ENCODE measurements around the gene ZNF414. TPM values are rescaled to one million over a fixed set of nuclear protein-coding genes. Genes with fewer than 3 reads are reported as not detected.

The ZNF414 gene
- total RNA-seq, 1 donor from 2014 or later, result 5.2 TPM

DNA sequence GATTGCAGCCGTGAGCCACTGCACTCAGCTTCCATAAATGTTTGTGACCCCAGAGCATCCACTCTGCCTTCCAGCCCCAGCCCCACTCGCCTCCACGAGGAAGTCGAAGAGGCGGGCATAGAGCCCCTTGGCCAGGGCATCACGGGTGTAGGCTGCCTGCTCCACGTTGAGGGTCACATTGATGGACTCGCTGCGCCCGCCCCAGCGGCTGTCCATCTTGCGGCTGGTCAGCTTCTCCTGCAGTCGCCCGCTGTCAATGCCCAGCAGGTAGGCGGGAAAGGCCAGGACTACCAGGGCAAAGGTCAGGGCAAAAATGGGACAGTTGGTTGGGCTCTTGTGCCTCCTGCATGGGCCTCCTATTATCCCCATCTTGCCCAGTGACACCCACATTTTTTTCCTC is 36.1 kb upstream of the ZNF414 start:
- H3K27me3 ChIP-seq (ENCODE audit: control insufficient read depth, insufficient read depth, low read length), result no peaks in the 10 kb centered on the region
- DNase-seq (ENCODE audit: low read depth), result no peak
- no peak overlapping the region for H3K4me3 ChIP-seq (ENCODE audit: low read depth, low read length)
- H3K36me3 ChIP-seq (ENCODE audit: control insufficient read depth, insufficient read depth, low read length), result no peaks in the 10 kb centered on the region
- TF ChIP-seq, protein P1, sequence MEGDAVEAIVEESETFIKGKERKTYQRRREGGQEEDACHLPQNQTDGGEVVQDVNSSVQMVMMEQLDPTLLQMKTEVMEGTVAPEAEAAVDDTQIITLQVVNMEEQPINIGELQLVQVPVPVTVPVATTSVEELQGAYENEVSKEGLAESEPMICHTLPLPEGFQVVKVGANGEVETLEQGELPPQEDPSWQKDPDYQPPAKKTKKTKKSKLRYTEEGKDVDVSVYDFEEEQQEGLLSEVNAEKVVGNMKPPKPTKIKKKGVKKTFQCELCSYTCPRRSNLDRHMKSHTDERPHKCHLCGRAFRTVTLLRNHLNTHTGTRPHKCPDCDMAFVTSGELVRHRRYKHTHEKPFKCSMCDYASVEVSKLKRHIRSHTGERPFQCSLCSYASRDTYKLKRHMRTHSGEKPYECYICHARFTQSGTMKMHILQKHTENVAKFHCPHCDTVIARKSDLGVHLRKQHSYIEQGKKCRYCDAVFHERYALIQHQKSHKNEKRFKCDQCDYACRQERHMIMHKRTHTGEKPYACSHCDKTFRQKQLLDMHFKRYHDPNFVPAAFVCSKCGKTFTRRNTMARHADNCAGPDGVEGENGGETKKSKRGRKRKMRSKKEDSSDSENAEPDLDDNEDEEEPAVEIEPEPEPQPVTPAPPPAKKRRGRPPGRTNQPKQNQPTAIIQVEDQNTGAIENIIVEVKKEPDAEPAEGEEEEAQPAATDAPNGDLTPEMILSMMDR (IDR thresholded peaks at IDR 0.05; ENCODE audit: insufficient read depth, low read length, poor library complexity, severe bottlenecking), result no peak

DNA sequence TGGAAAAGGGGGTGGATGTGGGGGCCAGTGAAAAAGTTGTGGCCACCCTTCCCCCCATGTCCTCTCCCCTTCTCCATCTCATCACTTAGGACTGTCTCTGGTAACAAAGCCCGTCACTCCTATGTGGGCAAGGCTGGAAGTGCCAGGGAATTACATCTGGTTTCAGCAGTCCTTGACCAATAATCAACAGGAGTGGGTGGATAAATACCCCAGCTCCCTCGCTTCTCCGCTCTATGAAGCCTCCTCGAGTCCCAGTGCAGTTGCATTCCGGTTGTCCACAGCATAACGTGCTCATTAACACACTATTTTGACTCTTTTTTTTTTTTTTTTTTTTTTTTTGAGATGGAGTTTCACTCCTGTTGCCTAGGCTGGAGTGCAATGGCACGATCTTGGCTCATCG is 31.8 kb upstream of the ZNF414 start:
- Histone ChIP-seq H3K27me3 (ENCODE audit: control insufficient read depth, insufficient read depth, low read length) (no peaks in the 10 kb centered on the region), H3K36me3 (ENCODE audit: control insufficient read depth, insufficient read depth, low read length) (no peaks in the 10 kb centered on the region), H3K4me3 (ENCODE audit: low read depth, low read length) (no peak overlapping the region)
- DNase-seq (ENCODE audit: low read depth), result no peak
- TF ChIP-seq, protein P1 (IDR thresholded peaks at IDR 0.05; ENCODE audit: insufficient read depth, low read length, poor library complexity, severe bottlenecking), result no peak

DNA sequence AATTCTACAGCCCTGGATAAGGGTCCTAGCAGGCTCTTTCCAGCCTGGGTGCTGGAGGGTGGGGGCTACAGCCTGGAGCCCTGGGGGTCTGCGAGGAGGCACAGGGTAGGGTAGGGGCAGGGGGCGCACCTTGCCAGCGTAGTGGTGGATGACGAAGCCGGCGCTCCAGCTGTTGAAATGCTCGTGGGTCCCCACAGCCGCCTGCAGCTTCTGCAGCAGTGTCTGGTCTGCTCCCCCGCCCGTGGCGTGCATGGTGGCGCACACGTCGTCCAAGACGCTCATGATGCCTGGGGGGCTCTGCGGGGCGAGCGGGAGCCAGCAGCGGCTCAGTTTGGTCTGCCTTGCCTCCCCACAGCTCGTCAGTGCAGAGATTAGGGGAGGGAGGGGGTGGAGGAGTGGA is 30.2 kb upstream of the ZNF414 start:
- Histone ChIP-seq H3K36me3 (ENCODE audit: control insufficient read depth, insufficient read depth, low read length) (no peaks in the 10 kb centered on the region), H3K27me3 (ENCODE audit: control insufficient read depth, insufficient read depth, low read length) (no peaks in the 10 kb centered on the region), H3K4me3 (ENCODE audit: low read depth, low read length) (no peak overlapping the region)
- DNase-seq (ENCODE audit: low read depth), result no peak
- TF ChIP-seq, protein P1 (IDR thresholded peaks at IDR 0.05; ENCODE audit: insufficient read depth, low read length, poor library complexity, severe bottlenecking), result no peak

DNA sequence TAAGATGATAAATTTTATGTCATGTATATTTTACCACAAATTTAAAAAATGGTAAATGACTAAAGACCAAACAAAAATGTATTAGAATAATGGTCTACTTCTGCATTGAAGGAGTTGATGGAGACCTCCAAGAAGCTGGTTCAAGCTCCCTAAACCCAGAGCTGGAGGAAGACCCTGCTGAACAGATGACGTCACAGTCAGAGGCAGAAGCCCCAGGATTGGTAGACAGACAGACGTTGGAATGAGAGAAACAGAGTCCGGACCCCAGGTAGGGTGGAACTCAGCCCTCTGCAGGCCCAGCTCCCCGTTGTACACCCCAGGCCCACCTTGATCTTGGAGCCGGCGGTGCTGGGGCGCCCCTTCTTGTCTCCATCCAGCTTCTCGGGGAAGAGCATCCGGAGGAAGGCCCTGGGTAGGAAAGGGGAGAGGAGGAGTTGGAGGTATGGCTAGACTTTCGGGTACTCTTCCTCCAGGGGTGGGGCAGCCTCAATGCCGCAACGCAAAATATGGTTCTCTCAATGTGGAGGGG is 25.7 kb upstream of the ZNF414 start:
- no peak for DNase-seq (ENCODE audit: low read depth)
- H3K4me3 ChIP-seq (ENCODE audit: low read depth, low read length), result no peak overlapping the region
- H3K36me3 ChIP-seq (ENCODE audit: control insufficient read depth, insufficient read depth, low read length), result no peaks in the 10 kb centered on the region
- TF ChIP-seq, protein P1 (IDR thresholded peaks at IDR 0.05; ENCODE audit: insufficient read depth, low read length, poor library complexity, severe bottlenecking), result no peak
- no peaks in the 10 kb centered on the region for H3K27me3 ChIP-seq (ENCODE audit: control insufficient read depth, insufficient read depth, low read length)

DNA sequence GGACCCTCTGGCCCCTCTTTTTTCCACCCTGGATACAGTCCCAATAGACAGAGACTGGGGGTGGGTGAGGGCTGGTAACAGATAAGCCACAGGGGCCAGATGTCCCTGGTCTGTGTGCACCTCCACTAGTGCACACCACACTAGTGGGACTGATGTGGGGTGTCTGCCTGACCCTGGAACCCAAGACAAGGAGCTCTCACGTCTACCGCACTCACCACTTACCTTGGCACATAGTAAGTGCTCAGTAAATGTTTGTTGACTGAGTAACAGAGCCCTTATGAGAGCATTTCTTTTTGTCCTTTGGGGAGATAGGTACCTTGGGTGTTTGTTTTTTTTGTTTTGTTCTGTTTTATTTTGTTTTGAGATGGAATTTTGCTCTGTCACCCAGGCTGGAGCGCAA is 23.1 kb upstream of the ZNF414 start:
- Histone ChIP-seq H3K4me3 (ENCODE audit: low read depth, low read length) (no peak overlapping the region), H3K27me3 (ENCODE audit: control insufficient read depth, insufficient read depth, low read length) (peaks cover 2% of the 10 kb centered on the region), H3K36me3 (ENCODE audit: control insufficient read depth, insufficient read depth, low read length) (no peaks in the 10 kb centered on the region)
- TF ChIP-seq, protein P1 (IDR thresholded peaks at IDR 0.05; ENCODE audit: insufficient read depth, low read length, poor library complexity, severe bottlenecking), result no peak
- DNase-seq (ENCODE audit: low read depth), result no peak

DNA sequence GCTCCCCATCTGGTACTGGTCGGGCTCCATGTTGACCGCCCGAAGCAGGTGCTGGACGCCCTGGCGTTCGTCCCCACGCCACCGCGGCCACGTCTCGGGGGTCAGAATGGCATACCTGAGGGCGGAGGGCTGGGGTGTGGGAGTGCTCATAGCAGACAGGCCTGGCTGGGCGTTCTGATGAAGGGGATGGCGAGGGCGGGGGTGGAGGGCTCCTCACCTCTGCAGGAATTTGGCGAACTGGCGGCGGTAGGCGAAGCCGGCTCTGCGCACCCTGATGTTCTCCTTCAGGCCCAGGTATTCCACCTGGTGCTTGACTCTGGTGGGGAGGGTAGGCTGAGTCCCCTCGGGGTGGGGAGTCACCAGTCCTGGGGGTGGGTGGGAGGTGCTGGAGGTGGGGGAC is 22.3 kb upstream of the ZNF414 start:
- DNase-seq (ENCODE audit: low read depth), result no peak
- TF ChIP-seq, protein P1 (IDR thresholded peaks at IDR 0.05; ENCODE audit: insufficient read depth, low read length, poor library complexity, severe bottlenecking), result no peak
- H3K4me3 ChIP-seq (ENCODE audit: low read depth, low read length), result no peak overlapping the region
- no peaks in the 10 kb centered on the region for H3K36me3 ChIP-seq (ENCODE audit: control insufficient read depth, insufficient read depth, low read length)
- peaks cover 2% of the 10 kb centered on the region for H3K27me3 ChIP-seq (ENCODE audit: control insufficient read depth, insufficient read depth, low read length)
